VCaP (cell line): ENCODE results near the gene CYB5D1.

ENCODE experiments used
- H3K27ac ChIP-seq: fragments of 450-650 bp; 2 replicates; pipeline ENCODE4 v1.5.1; 2017
- CTCF ChIP-seq: fragments of 450-650 bp; conservative IDR thresholded peaks from 2 replicates; pipeline ENCODE4 v1.5.1; 2017; ENCODE audit warnings: mild to moderate bottlenecking, moderate library complexity

CYB5D1 gene

GRCh38 chr17:7848131-7848579, 9.6 kb upstream of the CYB5D1 start:
- TF ChIP-seq CTCF: no peak
- H3K27ac ChIP-seq: no peak overlapping the region

GRCh38 chr17:7848739-7849129, 9.1 kb upstream of the CYB5D1 start:
- no peak overlapping the region for H3K27ac ChIP-seq
- TF ChIP-seq CTCF: no peak

- no peak overlapping the region for H3K27ac ChIP-seq
- no peak for TF ChIP-seq CTCF
Observed at GRCh38 chr17:7849130-7849750, 8.6 kb upstream of the CYB5D1 start.

DNA sequence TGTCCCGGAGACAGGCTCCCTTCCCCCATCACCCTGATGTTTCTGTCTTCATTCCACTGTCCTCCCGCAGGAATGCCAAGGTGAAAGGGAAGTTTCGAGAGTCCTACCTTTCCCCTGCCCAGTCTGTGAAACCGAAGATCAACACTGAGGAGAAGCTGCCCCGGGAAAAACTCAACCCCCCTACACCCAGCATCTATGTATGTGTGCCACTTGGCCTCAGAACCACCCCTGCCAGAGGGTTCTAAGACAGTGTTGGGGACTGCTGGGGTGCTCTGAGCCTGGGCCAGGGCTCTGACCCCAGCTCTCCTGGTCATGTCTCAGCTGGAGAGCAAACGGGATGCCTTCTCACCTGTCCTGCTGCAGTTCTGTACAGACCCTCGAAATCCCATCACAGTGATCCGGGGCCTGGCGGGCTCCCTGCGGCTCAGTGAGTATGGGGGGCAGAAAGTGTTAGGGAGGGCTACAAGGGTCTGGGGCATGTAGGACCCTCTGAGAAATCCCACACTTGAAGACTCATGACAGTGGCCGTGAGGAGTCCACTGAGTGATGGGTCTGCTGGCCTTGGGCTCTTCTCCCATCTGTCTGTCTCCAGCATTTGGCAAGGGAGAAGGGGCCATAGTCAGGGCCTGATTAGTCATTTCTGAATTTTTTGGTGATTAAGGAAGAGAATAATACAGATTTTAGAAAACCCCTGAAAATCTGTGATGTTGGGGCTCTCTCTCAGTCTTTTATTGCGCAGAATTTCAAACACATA, 7.9 kb upstream of the CYB5D1 start:
- H3K27ac ChIP-seq: no peak overlapping the region
- no peak for TF ChIP-seq CTCF

- peak overlapping the region; percentile 36; the same call in 1 of the 2 replicates for H3K27ac ChIP-seq
Observed at GRCh38 chr17:7850701-7851437, 6.9 kb upstream of the CYB5D1 start.

GRCh38 chr17:7851438-7852261, 6.2 kb upstream of the CYB5D1 start:
- H3K27ac ChIP-seq: peak overlapping the region; percentile 36; the same call in 1 of the 2 replicates
- TF ChIP-seq CTCF: peak; percentile 89

More at GRCh38 chr17:7850701-7851437, 6.9 kb upstream of the CYB5D1 start:
- no peak for TF ChIP-seq CTCF
